Activated B cell treated with CpG ODN at 0.5 μM for 24 hours (primary cell): ENCODE results near the gene HOXA2. TPM values are rescaled to one million over a fixed set of nuclear protein-coding genes. Genes with fewer than 3 reads are reported as not detected.

ENCODE experiments used
- ATAC-seq: fragments of 200-7000 bp; cut with Tn5 transposase; one replicate; pipeline ENCODE4 v1.10.0; 2021; ENCODE audit warnings: low read depth, mild to moderate bottlenecking, moderate library complexity
- CTCF ChIA-PET: fragments of 350-600 bp; sonication (Branson Sonifier 250); formaldehyde crosslinking; loops from one replicate; lab custom pipeline; 2021; ENCODE audit warnings: antibody characterized with exemption; lab: Charles Lee
- POLR2A ChIA-PET: fragments of 350-600 bp; sonication (Branson Sonifier 250); formaldehyde crosslinking; loops from one replicate; lab custom pipeline; 2021; ENCODE audit warnings: antibody characterized with exemption; lab: Charles Lee
- DNase-seq: peaks from one replicate; pipeline ENCODE4 v3.0.0; 2022
- H3K27ac Mint-ChIP-seq: one replicate; pipeline ENCODE4 v1.8.0; 2020; ENCODE audit warnings: mixed read lengths
- H3K27me3 Mint-ChIP-seq: one replicate; pipeline ENCODE4 v1.8.0; 2021; ENCODE audit warnings: mixed read lengths
- H3K36me3 Mint-ChIP-seq: one replicate; pipeline ENCODE4 v1.8.0; 2021; ENCODE audit warnings: low read depth, mixed read lengths
- H3K4me1 Mint-ChIP-seq: one replicate; pipeline ENCODE4 v1.8.0; 2021; ENCODE audit warnings: mixed read lengths
- H3K4me3 Mint-ChIP-seq: one replicate; pipeline ENCODE4 v1.8.0; 2020; ENCODE audit warnings: mild to moderate bottlenecking, mixed read lengths
- H3K9me3 Mint-ChIP-seq: one replicate; pipeline ENCODE4 v1.8.0; 2020; ENCODE audit warnings: mixed read lengths
- intact Hi-C: fragments of 100-400 bp; cut with micrococcal nuclease; formaldehyde crosslinking; loops from one replicate; pipeline ENCODE4 v1.15.1; 2024
- total RNA-seq: library from RNA; stranded (reverse); gene quantifications from 2 replicates; pipeline ENCODE4 v1.2.3, GENCODE V29; 2022
- TF ChIP-seq, protein P1 (sequence below): fragments of 200-600 bp; IDR thresholded peaks from one replicate; pipeline ENCODE4 v1.8.0; 2022; ENCODE audit warnings: antibody characterized with exemption, mild to moderate bottlenecking

The HOXA2 gene
- total RNA-seq, 1 donor from 2014 or later: not detected

DNA sequence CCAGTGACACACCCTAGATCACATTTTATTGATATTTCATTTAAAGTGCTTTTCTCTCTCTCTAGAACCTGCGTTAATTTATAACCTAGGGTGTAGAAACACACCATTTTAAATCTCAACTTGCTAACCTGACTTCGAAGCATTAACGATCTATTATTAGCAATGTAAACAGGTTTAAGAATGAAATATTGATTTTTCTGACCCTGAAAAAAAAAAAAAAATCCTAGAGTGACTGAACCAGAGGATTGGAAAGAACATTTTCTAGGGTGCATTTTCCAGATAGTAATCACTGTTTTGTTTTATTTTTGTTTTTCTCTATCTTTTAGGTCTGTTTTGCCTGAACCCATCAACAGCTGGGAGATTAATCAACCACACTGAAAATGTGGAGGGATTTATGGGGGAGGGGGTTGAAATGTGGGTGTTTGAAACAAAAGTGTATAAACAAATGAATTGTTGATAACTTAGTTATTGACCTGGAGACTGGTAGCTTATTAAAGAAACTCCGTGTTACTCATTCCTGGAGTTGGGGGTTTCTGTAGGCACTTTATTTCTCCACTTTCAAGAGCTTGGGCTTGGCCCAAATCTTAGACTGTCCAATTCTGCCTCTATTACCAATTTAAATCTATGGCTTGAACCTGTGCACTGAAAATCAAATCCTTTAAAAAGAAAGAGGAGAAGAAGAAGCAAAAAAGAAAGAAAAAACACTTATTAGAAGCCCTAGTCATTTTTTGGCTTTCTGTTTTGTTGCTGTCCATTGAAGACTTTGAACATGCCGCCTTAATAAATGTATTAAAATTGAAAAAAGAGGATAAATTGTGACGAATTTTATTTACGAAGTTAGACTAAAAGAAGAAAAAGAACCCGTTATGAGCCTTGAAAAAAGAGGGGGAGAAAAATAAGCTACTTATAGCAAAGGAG lies 2.8 kb downstream of the HOXA2 start:
- Mint-ChIP-seq H3K9me3 (no peaks in the 10 kb centered on the region), H3K4me1 (peaks cover 44% of the 10 kb centered on the region), H3K27me3 (peaks cover 72% of the 10 kb centered on the region), H3K4me3 (no peak overlapping the region), H3K27ac (no peak overlapping the region), H3K36me3 (peaks cover 15% of the 10 kb centered on the region)
- POLR2A ChIA-PET: no interaction called here
- DNase-seq (no peak), ATAC-seq (no peak)
- CTCF ChIA-PET: interaction anchor here (3.7 kb wide), 1 partner anchor 245 kb away, joined by 11 read pairs; no protein-coding TSS in a partner anchor
- intact Hi-C loops: loop anchor here (5.0 kb wide), 8 partner anchors 63 to 1247 kb away; partner anchors contain the start of genes HIBADH, SNX10 and TAX1BP1
- TF ChIP-seq, protein P1, sequence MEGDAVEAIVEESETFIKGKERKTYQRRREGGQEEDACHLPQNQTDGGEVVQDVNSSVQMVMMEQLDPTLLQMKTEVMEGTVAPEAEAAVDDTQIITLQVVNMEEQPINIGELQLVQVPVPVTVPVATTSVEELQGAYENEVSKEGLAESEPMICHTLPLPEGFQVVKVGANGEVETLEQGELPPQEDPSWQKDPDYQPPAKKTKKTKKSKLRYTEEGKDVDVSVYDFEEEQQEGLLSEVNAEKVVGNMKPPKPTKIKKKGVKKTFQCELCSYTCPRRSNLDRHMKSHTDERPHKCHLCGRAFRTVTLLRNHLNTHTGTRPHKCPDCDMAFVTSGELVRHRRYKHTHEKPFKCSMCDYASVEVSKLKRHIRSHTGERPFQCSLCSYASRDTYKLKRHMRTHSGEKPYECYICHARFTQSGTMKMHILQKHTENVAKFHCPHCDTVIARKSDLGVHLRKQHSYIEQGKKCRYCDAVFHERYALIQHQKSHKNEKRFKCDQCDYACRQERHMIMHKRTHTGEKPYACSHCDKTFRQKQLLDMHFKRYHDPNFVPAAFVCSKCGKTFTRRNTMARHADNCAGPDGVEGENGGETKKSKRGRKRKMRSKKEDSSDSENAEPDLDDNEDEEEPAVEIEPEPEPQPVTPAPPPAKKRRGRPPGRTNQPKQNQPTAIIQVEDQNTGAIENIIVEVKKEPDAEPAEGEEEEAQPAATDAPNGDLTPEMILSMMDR: no peak

DNA sequence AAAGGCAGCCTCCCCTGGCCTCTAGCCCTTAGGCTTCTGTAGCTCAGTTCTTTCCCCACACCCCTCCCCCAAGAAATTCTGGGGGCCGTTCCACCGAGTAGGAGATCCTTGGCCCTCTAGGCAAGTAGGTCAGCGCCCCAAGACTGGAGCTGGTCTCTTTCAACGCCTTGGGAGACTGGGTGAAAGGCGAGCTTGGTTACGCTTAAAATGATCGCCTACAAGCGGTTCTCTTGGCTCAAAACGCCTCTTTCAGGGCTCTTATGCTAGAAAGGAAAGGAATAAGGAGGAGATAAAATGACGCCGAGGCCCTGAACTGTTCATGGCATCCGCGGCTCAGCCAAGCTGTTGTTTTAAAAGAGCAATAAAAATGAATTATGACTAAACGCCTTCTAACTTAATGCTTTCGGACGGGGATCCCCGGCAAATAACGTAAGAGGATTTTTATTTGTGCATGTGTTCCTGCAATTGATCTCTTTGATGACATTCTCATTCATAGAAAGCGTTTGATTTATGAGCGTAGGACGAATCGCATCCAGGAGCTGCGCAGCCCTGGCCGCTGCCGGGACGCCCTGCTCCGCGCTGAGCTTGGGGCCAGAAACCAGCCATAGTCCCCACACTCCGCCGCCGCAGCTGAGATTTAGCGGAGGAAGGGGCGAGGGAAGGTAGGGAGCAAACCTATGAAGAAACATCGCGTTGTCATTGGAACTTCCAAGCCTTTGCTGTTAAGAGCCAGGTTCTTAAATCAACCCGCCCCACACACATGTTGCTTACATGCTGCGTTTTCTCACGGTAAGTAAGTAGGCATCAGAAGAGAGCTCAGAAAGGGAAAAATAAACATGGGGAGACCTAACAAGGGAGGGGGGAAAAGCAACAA lies 3.7 kb downstream of the HOXA2 start:
- Mint-ChIP-seq H3K36me3 (peaks cover 15% of the 10 kb centered on the region), H3K27me3 (peaks cover 70% of the 10 kb centered on the region), H3K4me1 (peaks cover 46% of the 10 kb centered on the region), H3K9me3 (no peaks in the 10 kb centered on the region), H3K27ac (no peak overlapping the region), H3K4me3 (peak overlapping the region; percentile 15)
- ChIA-PET CTCF (interaction anchor here (3.7 kb wide), 1 partner anchor 244 kb away, joined by 11 read pairs; no protein-coding TSS in a partner anchor), POLR2A (no interaction called here)
- no peak for ATAC-seq
- TF ChIP-seq, protein P1: no peak
- no peak for DNase-seq
- intact Hi-C loops: loop anchor here (5.0 kb wide), 8 partner anchors 63 to 1247 kb away; partner anchors contain the start of genes HIBADH, SNX10 and TAX1BP1

DNA sequence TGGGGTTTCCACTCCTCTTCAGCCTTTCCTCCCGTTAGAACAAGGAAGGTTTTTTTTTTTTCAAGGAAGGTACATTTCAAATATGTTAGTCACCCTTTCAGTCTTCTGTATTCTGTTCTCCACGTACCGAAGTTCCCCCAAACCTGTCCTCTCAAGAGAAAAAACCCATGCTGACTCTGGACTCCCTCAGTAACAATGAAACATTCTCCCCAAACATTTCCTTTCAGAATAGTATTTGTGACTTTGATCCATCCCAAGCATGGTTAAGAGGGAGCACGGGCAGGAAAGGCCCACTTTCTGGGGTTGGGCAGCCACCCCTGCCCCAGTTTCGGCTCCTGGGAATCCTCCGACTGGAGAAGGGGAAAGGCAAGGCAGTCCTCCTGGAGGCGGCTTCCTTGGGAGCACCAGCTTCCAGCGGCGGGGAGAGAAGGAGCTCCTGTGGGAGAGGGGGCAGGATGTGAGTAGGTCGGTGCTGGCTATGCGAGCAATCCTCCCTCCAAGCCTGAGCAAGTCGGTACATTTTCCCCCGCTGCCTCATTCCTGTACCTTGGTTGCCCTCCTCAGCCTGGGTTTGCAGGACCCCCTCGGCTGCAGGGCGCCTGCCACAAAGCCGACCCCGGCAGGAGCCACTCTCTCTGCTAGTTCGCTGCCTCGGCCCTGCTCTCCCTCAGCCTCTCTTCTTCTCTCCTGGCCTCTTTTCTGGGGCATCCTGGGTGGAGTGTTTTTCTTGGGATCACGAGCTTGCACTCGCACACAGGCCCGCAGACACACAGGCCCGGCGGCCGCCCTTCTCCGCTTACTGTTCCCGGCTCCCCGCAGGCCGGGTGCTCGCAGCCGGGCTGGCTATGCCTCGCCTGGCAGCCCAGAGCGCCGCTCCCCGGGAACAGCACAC lies 4.6 kb downstream of the HOXA2 start:
- no peak for DNase-seq
- no peak overlapping the region for H3K27ac Mint-ChIP-seq
- intact Hi-C loops: loop anchor here (2.0 to 5.0 kb wide), 13 partner anchors 33 to 1246 kb away; partner anchors contain the start of genes HIBADH, HOXA4, SNX10 and TAX1BP1
- H3K27me3 Mint-ChIP-seq: peaks cover 66% of the 10 kb centered on the region
- ChIA-PET CTCF (interaction anchor here (3.7 kb wide), 1 partner anchor 243 kb away, joined by 11 read pairs; no protein-coding TSS in a partner anchor), POLR2A (interaction anchor here (1.1 to 1.9 kb wide), 2 partner anchors 33 to 235 kb away, joined by 6 to 16 read pairs; partner anchors contain the start of gene HOXA4)
- TF ChIP-seq, protein P1: no peak
- no peak for ATAC-seq
- H3K36me3 Mint-ChIP-seq: peaks cover 15% of the 10 kb centered on the region
- H3K4me1 Mint-ChIP-seq: peaks cover 45% of the 10 kb centered on the region
- no peaks in the 10 kb centered on the region for H3K9me3 Mint-ChIP-seq
- H3K4me3 Mint-ChIP-seq: peak overlapping the region; percentile 94

DNA sequence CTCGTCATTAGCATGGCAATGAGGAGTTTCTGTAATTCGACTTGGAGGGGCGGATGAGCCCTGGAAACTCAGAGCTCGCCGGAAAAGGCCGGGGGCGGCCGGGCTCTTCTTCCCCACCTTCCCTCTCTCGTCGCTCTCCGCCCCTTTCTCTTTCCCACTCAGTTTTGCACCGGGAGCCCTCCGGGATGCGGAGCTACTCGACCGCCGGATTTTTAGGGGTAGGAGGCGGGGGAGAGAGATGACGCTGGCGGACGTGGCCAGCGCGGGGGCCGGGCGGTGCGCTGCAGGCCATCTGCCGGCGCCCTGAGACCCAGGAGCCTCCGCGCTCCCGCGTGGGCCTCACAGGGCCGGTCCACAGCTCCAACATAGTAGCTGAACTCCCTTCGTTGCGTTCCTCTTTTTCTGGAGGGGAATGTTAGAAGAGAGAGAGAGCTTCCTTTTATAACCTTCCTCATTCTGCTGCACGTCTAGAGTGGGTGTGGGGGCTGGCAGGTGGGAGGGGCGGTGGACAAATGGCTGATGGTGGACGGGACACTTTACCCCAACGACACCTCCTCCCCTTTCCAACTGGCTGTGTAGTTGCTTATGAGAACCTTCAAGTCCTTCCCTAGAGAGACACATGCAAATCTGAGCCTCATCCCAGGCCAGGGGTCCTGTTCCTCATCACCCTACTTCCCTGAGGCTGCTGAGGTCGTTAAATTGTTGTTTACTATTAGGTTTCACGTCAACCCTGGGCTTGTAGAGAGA lies 5.5 kb downstream of the HOXA2 start:
- TF ChIP-seq, protein P1: no peak
- CTCF ChIA-PET: interaction anchor here (3.7 kb wide), 1 partner anchor 242 kb away, joined by 11 read pairs; no protein-coding TSS in a partner anchor
- ATAC-seq (no peak), DNase-seq (no peak)
- POLR2A ChIA-PET: interaction anchor here (1.1 to 1.9 kb wide), 2 partner anchors 34 to 234 kb away, joined by 6 to 16 read pairs; partner anchors contain the start of gene HOXA4
- Mint-ChIP-seq H3K4me3 (peak overlapping the region; percentile 94), H3K9me3 (no peaks in the 10 kb centered on the region), H3K4me1 (peaks cover 36% of the 10 kb centered on the region), H3K27ac (no peak overlapping the region), H3K36me3 (peaks cover 15% of the 10 kb centered on the region), H3K27me3 (peaks cover 58% of the 10 kb centered on the region)
- intact Hi-C loops: loop anchor here (1.0 to 5.0 kb wide), 14 partner anchors 34 to 1245 kb away; partner anchors contain the start of genes HIBADH, HOXA4, SKAP2 and SNX10
